HG03354 (cell line): Measurements from ENCODE around the gene CAPRIN2.

ENCODE experiments used
- ATAC-seq: cut with Tn5 transposase; IDR thresholded peaks from one replicate; pipeline ENCODE4 v1.9.1; 2021; ENCODE audit warnings: mild to moderate bottlenecking; ENCODE audit not compliant: unreplicated experiment, poor library complexity, severe bottlenecking

The CAPRIN2 gene

DNA sequence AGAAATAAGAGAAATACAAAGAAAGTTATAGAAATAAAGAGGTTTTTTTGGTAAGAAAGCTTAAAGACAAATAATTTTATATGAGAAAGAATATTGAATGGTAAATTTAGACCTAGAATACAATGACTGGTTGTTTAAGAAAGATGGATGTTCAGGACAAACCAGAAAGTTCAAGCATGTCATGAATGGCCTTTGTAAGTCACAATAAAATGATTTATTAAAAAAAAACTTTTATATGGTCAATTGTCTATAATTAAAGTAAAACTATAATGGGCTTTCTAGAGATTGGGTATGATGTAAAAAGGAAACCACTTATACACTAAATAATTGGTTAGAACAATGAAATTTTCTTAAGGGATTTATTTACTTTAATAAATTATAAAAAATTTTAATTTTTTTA is 19.8 kb upstream of the CAPRIN2 start:
- no peak for ATAC-seq

DNA sequence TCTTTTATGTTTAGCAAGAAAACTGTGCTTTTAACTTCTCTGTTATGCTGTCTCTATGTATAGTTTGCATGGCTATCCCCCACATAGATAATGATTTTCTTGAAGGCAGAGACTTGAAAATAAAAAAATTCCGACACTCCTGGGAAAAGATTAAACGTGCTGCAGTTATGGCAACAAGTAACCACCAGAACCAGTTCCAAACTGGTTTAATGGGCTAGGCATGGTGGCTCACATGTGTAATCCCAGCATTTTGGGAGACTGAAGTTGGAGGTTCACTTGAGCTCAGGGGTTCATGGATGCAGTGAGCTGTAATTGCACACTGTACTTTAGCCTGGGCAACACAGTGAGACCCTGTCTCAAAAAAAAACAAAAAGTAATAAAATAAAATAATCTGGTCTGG is 15.1 kb upstream of the CAPRIN2 start:
- ATAC-seq = no peak

DNA sequence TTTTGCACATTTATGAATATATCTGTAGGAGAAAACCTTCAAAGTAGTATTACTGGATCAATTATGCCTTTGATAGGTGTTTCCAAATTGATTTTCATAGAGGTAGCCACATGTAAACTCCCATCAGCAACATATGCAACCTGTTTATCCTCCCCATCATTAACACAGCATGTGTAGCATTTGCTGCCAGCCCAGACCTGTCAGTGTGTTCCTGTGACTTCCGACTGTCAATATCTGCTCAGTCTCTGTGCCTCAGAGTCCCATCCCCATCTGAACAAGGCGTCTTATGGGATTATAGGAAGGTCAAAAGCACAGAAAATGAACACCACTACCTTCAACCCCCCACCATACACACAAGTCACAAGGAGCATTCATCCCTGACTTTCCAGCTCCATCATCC is 9.5 kb upstream of the CAPRIN2 start:
- no peak for ATAC-seq

DNA sequence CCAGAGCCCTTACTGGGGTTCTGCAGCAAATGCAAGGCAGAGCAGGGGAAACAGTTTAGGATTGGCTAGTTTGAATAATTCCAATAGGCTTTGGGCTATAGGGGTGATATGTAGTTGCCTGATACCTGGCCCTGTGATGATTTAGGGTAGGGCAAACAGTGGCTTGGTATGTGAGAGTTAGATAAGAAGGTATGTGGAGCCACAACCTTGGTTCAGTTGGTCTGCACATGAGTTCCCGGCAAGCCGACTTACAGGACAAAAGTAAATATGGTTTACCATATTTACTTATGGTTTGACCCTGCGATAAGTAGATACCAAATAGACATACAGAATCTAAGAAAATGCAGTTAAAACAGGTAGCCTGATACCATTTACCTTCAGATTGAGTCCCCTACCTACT is 8.3 kb upstream of the CAPRIN2 start:
- no peak for ATAC-seq

DNA sequence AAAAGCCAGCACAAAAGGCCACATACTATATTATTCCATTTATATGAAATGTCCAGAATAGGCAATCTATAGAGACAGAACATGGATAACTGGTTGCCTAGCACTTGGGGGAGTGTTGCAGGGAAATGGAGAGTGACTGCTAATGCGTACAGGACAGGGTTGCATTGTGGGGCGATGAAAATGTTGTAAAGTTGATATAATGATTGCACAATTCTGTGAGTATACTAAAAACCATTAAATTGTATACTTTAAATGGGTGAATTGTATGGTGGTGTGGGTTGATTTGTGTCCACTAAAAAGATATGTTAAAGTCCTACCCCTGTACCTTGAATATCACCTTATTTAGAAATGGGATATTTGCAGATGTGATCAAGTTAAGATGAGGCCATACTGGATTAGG is 7.0 kb upstream of the CAPRIN2 start:
- no peak for ATAC-seq

DNA sequence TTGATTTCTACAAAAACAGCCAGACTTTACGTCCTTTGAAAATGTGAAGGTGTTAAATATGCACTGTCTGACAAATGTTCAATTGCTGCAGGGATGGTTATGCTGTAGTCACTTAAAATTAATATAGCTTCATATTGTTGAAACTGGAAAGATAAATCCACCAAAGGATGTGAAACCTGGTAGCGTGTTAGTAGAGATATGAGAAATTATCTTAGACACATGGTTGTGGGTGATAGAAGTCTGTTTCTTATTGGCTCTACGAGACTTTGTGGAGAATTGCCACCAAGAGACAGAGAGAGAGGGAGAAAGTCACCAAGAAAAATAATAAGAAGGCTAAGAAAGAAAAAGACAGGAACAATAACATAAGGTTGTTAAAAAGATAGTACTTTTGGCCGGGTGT is 2.6 kb upstream of the CAPRIN2 start:
- ATAC-seq = no peak

DNA sequence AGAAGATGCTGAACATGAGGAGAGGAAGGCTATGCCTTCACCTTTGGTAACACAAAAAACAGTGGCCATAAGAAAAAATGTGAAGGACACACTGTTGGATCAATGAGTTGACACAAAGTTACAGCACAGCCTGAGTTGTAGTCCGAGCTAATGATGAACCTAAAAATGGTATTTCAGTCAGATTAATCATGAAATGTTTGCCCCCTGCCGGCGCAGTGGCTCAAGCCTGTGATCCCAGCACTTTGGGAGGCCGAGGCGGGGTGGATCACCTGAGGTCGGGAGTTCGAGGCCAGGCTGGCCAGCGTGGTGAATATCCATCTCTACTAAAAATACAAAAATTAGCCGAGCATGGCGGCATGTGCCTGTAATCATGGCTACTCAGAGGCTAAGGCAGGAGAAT is 1.3 kb upstream of the CAPRIN2 start:
- no peak for ATAC-seq

DNA sequence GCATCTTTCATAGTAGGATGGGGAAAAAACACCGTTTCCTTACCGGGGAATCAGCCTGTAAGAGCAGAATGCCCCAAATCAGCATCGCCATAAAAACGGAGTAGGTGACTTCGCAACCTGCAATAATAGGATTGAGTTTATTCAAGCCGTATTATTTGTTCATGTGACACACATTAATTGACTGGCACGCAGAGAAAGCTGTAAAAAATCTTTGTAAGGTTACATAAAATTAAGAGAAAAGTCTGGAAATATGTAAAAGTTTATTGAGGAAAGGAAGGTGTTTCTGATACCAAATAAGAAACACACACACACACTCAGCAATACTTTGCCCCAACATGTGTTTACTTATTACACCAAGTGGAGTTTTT is 628 bp upstream of the CAPRIN2 start:
- no peak for ATAC-seq

DNA sequence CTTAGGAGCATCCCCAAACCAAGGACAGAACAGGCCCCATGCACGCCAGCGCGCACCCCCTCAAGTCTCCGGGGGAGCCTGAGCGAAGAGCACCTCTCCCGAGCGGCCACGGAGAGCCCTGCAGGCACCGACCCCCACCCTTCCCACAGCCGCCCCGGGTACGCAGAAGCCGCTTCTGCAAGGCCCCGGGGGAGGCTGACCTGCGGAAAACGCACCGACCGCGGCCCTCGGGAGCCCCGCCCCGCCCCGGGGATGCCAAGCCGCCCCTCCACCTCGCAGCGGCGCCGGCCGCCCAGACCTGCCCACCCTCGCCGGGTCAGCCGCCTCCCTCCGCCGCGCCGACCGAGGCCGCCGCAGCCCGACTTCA is 385 bp downstream of the CAPRIN2 start:
- peak; percentile 51 for ATAC-seq

DNA sequence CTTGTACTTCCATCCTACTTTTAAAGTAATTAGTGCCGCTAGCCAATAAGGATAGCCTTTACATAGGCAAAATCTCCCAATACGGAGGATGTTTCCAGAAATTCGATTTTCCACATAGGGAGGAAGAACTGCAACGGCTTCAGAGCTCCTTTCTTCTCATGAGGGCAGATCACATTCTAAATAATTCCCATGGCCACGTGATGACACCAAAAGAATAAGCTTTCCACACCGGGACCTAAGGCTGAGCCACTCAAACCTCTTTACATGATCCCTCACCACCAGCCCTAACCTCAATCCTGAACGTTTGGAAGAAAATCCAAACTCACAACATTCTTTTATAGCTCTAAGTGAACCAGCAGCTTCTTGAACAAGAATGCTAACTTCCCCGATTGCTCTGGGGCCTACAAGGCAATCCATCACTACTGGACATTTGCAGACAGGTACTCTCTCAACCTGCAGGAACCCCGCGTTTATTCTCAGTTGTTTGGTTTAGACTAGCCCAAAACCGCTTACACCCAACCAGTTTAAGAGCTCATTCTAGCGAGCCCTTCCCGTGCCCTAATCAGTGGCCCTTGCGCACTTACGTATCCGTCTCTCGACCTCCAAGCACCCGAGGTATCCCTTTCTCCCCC is 884 bp downstream of the CAPRIN2 start:
- ATAC-seq = no peak

DNA sequence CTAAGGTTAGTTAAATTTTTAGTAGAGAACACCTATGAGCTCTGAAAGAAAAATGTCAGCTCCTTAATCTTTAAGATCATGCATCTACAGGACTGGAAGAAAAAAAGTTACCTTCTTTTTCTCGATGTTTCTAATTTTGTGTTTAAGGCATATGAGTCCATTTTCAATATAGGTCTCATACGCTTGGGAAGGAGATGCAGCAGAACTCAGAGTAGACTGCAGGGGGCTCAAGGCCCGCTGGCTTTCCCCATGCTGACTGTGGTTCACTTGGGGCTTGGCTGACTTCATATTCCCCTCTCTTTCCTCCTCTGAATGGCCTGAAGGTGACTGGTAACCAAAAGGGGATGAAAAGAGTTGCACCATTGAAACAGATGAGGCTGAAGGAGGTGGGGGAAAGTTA is 1.5 kb downstream of the CAPRIN2 start:
- ATAC-seq = no peak

DNA sequence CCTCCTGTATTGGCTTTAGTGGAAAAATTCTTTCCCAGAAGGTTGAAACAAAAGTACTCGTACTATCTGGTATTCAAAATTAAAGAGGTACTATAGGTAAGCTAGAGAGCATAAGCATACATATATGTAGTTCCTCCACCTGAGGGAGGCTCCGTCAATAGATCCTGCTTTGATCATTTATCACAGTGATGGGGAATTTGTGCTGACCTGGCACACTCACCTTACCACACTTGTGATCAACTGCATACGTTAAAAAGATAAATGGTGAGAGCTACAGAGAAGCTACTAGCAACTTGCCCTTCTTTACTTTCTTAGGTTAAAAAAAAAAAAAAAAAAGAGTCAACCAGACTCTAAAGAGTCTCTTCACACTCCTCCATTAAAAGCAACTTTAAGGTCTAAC is 2.5 kb downstream of the CAPRIN2 start:
- no peak for ATAC-seq

DNA sequence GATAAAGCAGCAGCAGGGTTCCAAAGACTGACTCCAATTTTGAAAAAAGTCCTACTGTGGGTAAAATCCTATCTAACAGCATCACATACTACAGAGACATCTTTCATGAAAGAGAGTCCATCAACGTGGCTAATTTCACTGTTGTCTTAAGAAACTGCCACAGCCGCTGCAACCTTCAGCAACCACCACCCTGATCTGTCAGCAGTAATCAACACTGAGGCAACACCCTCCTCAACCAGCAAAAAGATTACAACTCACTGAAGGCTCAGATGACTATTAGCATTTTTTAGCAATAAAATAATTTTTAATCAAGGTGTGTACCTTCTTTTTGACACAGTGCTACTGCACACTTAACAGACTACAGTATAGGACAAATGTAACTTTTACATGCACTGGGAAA is 6.6 kb downstream of the CAPRIN2 start:
- no peak for ATAC-seq

DNA sequence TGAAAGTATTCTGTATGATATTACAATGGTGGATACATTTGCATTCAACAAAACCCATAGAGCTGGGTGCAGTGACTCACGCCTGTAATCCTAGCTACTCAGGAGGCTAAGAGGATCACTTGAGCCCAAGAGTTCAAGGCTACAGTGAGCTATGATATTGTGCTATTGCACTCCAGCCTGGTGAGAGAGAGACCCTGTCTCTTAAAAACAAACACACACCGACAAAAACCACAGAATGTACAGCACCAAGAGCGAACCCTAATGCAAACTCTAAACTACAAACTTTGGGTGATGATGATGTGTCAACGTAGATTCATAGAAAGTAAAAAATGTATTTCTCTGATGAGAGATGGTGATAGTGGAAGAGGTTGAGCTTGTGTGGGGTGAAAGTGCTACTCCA is 8.6 kb downstream of the CAPRIN2 start:
- ATAC-seq = no peak

DNA sequence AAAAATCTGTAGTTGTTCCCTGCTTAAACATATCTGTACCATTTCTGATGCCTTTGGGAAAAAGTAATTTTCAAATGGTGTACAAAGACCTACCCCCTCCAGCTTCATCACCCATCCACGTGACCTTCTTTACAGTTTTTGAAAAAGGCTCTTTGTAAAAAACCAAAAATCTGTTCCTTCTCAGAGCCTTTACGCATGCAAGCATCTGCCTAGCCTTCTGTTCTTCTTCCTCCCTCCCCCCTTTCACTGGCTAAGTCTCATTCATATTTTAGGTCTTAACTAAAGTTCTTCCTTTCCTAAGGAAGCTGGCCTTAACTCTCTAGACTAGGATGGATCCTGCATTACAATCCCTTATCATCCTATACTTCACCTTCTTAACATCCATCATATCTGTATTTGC is 10.4 kb downstream of the CAPRIN2 start:
- no peak for ATAC-seq

DNA sequence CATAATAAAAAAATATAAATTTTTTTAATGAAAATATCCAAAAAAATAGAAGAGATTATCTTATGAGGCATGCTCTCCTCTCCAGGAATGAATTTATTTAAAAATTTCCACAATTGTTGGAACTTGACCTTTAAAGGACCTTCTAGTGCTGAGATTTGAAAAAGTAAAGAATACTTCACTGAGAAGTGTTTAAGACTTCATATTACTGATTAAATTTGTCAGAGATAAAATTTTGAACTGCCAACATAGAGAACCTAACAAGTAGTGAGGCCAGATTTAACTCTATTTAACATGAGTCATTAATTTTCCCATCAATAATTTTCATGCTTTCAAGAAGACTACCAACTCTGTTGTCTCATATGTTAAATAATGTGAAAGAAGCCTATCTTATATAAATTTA is 14.5 kb downstream of the CAPRIN2 start:
- no peak for ATAC-seq

DNA sequence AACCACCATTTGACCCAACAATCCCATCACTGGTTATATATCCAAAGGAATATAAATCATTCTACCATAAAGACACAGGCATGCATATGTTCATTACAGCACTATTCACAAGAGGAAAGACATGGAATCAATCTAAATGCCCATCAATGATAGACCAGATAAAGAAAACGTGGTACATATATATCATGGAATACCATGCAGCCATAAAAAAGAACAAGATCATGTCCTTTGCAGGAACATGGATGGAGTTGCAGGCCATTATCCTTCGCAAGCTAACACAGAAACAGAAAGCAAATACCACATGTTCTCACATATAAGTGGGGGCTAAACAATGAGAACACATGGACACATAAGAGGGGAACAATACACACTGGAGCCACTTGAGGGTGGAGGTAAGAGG is 15.7 kb downstream of the CAPRIN2 start:
- no peak for ATAC-seq

DNA sequence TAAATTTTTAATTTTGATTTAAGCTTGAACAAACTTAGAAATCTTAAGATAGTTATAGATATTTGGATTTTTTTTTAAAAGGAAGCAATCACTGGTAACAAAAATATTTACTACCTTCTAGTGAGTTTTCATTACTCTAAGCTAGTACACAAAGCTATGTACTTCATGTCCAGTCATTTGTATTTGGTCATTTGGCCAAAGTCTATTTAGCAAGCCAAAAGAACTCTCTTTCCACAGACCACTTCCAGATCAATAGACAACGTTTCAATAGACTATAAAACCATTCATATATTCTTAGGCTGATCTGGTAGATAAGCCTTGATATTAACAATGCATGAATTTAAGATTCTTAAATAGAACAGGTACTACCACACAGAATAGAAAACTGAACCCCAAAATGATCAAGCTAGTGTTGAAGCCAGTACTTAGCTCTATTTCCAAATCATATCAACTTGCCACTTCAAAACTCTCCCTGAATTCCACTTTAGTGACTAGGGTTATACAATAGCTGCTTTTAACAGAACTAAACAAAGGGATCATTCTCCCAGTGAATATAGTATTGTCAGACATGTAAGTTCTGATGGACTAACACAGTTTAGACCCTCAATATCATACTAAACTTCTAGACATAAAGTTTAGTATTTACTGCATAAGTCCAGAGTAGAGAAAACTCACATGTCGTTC is 21.7 kb downstream of the CAPRIN2 start:
- ATAC-seq = no peak

DNA sequence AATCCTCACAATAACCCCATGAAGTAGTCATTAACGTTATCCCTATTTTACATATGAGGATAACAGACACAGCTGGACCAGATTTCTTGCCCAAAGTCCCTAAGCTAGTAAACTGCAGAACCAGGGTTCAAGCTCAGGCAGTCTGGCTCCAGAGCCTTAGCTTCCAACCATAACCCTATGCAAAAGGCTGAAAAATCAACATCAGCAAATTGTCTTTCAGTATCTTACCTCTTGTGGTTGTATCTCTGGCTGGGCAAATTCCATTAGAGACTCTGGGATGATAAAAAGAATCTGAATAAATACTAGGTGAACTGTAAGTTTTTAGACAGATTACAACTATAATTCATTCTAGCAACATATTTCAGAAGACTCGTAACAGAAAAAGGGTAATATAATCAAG is 24.7 kb downstream of the CAPRIN2 start:
- ATAC-seq = no peak

DNA sequence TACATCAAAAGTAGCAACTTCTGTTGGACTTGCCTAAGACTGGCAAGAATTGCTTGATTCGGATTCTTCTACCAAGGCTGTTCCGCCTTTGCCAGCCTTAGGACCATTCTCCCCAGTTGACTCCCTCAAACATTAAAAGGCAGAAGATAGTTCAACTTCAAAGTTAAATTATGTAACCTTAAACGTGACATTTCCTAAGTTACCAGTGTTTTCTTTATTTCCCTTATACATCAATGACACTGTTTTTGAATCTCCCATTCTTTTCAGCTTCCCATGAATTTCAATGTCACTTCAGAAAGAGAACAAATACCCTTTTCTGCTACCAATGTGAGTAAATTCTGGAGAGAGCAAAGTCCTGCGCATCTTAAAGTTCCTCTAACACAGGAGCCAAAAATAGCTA is 25.2 kb downstream of the CAPRIN2 start:
- ATAC-seq = no peak

DNA sequence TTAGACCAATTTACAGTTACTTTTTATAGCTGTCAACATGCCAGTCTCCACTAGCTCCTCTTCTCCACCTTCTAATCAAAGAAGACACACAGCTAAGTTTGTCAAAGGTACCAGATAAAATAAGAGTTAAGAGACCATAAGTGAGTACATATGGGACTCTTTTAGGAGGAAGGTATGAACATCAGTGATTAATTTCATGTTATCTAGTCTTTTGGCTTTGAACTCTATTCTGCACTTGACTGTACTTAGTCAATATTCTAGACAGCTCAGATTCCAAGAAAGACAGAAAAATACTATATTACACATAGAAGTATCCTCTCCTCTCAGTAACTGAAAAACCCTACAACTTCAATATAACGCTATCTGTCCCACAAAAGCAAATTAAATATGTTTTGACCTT is 28.1 kb downstream of the CAPRIN2 start:
- ATAC-seq = no peak

DNA sequence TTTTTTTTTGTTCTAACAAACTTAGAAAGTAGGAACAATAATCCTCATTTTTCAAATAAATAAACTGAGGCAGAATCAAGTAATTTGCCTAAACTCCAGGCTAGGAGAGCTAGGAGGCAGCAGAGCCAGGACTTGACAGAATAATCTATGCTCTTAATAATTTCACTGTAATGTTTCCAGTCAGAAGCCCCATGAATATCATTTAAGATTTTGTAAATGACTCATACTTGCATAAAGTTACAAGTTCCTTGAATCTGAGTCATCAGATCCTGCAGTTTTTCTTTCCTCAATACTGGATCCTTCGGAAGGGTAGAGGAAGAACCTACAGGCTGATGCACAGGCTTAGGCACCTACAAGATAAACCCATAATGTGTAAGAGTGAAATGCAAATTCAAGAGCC is 29.0 kb downstream of the CAPRIN2 start:
- ATAC-seq = no peak
